ENCODE measurements around the gene DDIT4. TPM values are rescaled to one million over a fixed set of nuclear protein-coding genes. Genes with fewer than 3 reads are reported as not detected.

Gene DDIT4
- total and polyA plus RNA-seq, 12 donors = 100 to 711 (median 255) TPM

- H3K36me3 ChIP-seq (replicated peaks in 1 of 2) = peaks cover 0 to 24% of the 10 kb centered on the region in 2 donors
- no peak for TF ChIP-seq POLR2A (IDR thresholded peaks at IDR 0.05)
- TF ChIP-seq, protein P1, sequence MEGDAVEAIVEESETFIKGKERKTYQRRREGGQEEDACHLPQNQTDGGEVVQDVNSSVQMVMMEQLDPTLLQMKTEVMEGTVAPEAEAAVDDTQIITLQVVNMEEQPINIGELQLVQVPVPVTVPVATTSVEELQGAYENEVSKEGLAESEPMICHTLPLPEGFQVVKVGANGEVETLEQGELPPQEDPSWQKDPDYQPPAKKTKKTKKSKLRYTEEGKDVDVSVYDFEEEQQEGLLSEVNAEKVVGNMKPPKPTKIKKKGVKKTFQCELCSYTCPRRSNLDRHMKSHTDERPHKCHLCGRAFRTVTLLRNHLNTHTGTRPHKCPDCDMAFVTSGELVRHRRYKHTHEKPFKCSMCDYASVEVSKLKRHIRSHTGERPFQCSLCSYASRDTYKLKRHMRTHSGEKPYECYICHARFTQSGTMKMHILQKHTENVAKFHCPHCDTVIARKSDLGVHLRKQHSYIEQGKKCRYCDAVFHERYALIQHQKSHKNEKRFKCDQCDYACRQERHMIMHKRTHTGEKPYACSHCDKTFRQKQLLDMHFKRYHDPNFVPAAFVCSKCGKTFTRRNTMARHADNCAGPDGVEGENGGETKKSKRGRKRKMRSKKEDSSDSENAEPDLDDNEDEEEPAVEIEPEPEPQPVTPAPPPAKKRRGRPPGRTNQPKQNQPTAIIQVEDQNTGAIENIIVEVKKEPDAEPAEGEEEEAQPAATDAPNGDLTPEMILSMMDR (IDR thresholded peaks at IDR 0.05) = no peak
- intact Hi-C loops (cut with DNase I) = loop anchor here in 1 of 2 donors (10.0 kb wide), 1 partner anchor 103 kb away; no protein-coding TSS in a partner anchor
- 79 to 84% (median 79%) methylated on average over 6 of the region's 6 CpGs for WGBS, 4 donors
- H3K4me3 ChIP-seq = no peak overlapping the region
- peak in 1 of 7 donors; percentile 11 for DNase-seq
- peak overlapping the region; percentile 74 to 89 (median 80) for H3K27ac ChIP-seq
- no peaks in the 10 kb centered on the region for H3K9me3 ChIP-seq (replicated peaks in 1 of 3)
- peaks cover 20 to 75% of the 10 kb centered on the region in 2 donors for H3K4me1 ChIP-seq (replicated peaks in 1 of 2)
- H3K27me3 ChIP-seq = no peaks in the 10 kb centered on the region
Measured at GRCh38 chr10:72227826-72228225, 45.9 kb upstream of the DDIT4 start.

- Histone ChIP-seq H3K4me1 (replicated peaks in 1 of 2) (peaks cover 20 to 75% of the 10 kb centered on the region in 2 donors), H3K27ac (peak overlapping the region; percentile 74 to 89 (median 80))
- intact Hi-C loops (cut with DNase I) = loop anchor here in 1 of 2 donors (10.0 kb wide), 1 partner anchor 104 kb away; no protein-coding TSS in a partner anchor
Measured at GRCh38 chr10:72228318-72228751, 45.4 kb upstream of the DDIT4 start.

DNA sequence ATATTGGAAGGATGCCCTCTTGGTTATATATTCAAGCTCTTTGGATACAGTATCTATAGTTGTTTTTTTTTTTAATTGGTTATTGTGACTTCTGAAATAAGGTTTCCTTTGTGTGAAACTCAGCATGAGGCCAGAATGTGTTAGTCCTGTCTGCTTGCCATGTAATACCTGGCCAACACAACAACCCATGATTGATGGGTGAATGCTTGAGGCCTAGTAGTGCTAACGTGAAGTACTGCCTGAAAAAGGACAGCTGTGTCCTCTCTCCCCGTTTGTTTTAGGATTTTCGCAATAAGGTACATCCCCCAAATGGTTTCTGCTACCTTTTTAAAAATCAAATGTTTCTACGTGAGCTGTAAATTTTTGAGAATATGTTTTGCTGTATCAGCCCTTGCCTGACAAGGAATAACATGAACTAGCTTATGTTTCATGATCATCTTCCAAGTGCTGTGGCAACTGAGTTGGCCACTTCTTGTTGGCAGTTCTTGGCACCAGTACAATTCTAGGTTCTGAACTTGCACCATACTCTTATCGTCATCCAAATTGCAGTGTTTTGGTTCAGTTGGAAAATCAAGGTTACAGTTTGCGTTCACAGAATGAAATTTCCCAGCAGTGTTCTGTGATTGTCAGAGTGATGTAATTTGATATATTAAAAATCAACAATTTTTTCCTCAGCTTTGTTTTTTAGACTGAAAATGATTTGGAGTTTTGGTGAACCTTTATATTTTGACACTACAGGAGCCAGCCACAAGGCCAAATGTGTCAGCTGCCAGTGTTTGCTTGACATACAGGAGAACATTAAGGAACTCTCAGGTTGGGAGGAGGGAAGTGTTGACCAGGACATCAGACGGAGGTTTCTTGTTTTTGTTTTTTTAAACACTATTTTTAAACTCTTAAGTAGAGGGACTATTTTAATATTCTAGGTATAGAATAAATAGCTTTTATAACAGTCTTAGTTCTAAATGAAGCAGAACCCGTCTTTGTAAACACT lies 44.2 kb upstream of the DDIT4 start:
- intact Hi-C loops (cut with DNase I) = loop anchor here in 1 of 2 donors (10.0 kb wide), 1 partner anchor 105 kb away; no protein-coding TSS in a partner anchor
- H3K36me3 ChIP-seq (replicated peaks in 1 of 2) = peaks cover 0 to 35% of the 10 kb centered on the region in 2 donors
- peak overlapping the region; percentile 74 to 91 (median 80) for H3K27ac ChIP-seq
- TF ChIP-seq, protein P1 (IDR thresholded peaks at IDR 0.05) = peak in 1 of 6 experiments; percentile 7
- peak in 1 of 2 donors; percentile 9 for TF ChIP-seq POLR2A (IDR thresholded peaks at IDR 0.05)
- no peaks in the 10 kb centered on the region for H3K9me3 ChIP-seq (replicated peaks in 1 of 3)
- no peaks in the 10 kb centered on the region for H3K27me3 ChIP-seq
- no peak overlapping the region for H3K4me3 ChIP-seq
- 30 to 43% (median 35%) methylated on average over 8 of the region's 8 CpGs for WGBS, 4 donors
- peaks cover 20 to 68% of the 10 kb centered on the region in 2 donors for H3K4me1 ChIP-seq (replicated peaks in 1 of 2)
- peak in 5 of 7 donors; percentile 55 to 83 (median 71) for DNase-seq

More at GRCh38 chr10:72228318-72228751, 45.4 kb upstream of the DDIT4 start:
- Histone ChIP-seq H3K9me3 (replicated peaks in 1 of 3) (no peaks in the 10 kb centered on the region), H3K27me3 (no peaks in the 10 kb centered on the region), H3K36me3 (replicated peaks in 1 of 2) (peaks cover 0 to 29% of the 10 kb centered on the region in 2 donors), H3K4me3 (no peak overlapping the region)
- DNase-seq = peak in 1 of 7 donors; percentile 10
- WGBS, 4 donors = 40 to 54% (median 47%) methylated on average over 2 of the region's 2 CpGs
- no peak for TF ChIP-seq POLR2A (IDR thresholded peaks at IDR 0.05)
- TF ChIP-seq, protein P1 (IDR thresholded peaks at IDR 0.05) = no peak

- DNase-seq = no peak
- H3K4me1 ChIP-seq (replicated peaks in 1 of 2) = peaks cover 8 to 37% of the 10 kb centered on the region in 2 donors
- no peaks in the 10 kb centered on the region for H3K9me3 ChIP-seq (replicated peaks in 1 of 3)
- H3K4me3 ChIP-seq = no peak overlapping the region
- no peaks in the 10 kb centered on the region for H3K27me3 ChIP-seq
- peaks cover 0 to 41% of the 10 kb centered on the region in 2 donors for H3K36me3 ChIP-seq (replicated peaks in 1 of 2)
- no peak for TF ChIP-seq POLR2A (IDR thresholded peaks at IDR 0.05)
- TF ChIP-seq, protein P1 (IDR thresholded peaks at IDR 0.05) = no peak
- intact Hi-C loops (cut with DNase I) = no loop called here
- peak overlapping the region in 3 of 5 donors; percentile 26 to 89 (median 37) for H3K27ac ChIP-seq
Measured at GRCh38 chr10:72233621-72234020, 40.1 kb upstream of the DDIT4 start.

All from adrenal gland (tissue), 12 donors.